Activated T-helper 2 cell treated with anti-CD3 and anti-CD28 coated beads, Interferon-gamma antibody, Interleukin-2, Interleukin-4, amounts not matched to agents 10 μg/mL and 5 μg/mL and 100 μg/mL, durations not matched to agents 14 hours and 24 hours and 36 hours (primary cell): ENCODE measurements around the gene PDE7B. TPM values are rescaled to one million over a fixed set of nuclear protein-coding genes. Genes with fewer than 3 reads are reported as not detected.
"Not testable (repeated sequence)": the region's sequence is repeated elsewhere in the genome, so short reads cannot be mapped to it uniquely, and the experiment has no call there.

Experiments
- DNase-seq: peaks from one replicate; pipeline ENCODE4 v3.0.0; 2021; ENCODE audit warnings: low spot score
- H3K27ac Mint-ChIP-seq: one replicate; pipeline ENCODE4 v1.8.0; 2021; ENCODE audit warnings: mixed read lengths
- H3K27me3 Mint-ChIP-seq: one replicate; pipeline ENCODE4 v1.8.0; 2021; ENCODE audit warnings: low read depth, mixed read lengths
- H3K36me3 Mint-ChIP-seq: one replicate; pipeline ENCODE4 v1.8.0; 2021; ENCODE audit warnings: low read depth, mixed read lengths
- H3K4me1 Mint-ChIP-seq: one replicate; pipeline ENCODE4 v1.8.0; 2021; ENCODE audit warnings: low read depth, mixed read lengths
- H3K4me3 Mint-ChIP-seq: one replicate; pipeline ENCODE4 v1.8.0; 2021; ENCODE audit warnings: low read depth, mild to moderate bottlenecking, moderate library complexity, mixed read lengths
- H3K9me3 Mint-ChIP-seq: one replicate; pipeline ENCODE4 v1.8.0; 2021; ENCODE audit warnings: mixed read lengths
- intact Hi-C: fragments of 100-400 bp; cut with micrococcal nuclease; formaldehyde crosslinking; loops from one replicate; pipeline ENCODE4 v1.15.1; 2023
- total RNA-seq: library from RNA; stranded (reverse); gene quantifications from 2 replicates; pipeline ENCODE4 v1.2.3, GENCODE V29; 2022

The PDE7B gene
- total RNA-seq, 1 donor from 2014 or later: 28.8 TPM

GRCh38 chr6:136134751-136135150 is 283.2 kb downstream of the PDE7B start:
- Mint-ChIP-seq H3K4me1 (peaks cover 3% of the 10 kb centered on the region), H3K9me3 (peaks cover 10% of the 10 kb centered on the region), H3K4me3 (no peak overlapping the region), H3K27ac (no peak overlapping the region), H3K27me3 (peaks cover 2% of the 10 kb centered on the region), H3K36me3 (peaks cover 33% of the 10 kb centered on the region)
- no peak for DNase-seq
- intact Hi-C loops: no loop called here

GRCh38 chr6:136136274-136136673 is 284.8 kb downstream of the PDE7B start:
- H3K4me3 Mint-ChIP-seq: no peak overlapping the region
- peaks cover 2% of the 10 kb centered on the region for H3K27me3 Mint-ChIP-seq
- intact Hi-C loops: no loop called here
- H3K9me3 Mint-ChIP-seq: peaks cover 4% of the 10 kb centered on the region
- no peak overlapping the region for H3K27ac Mint-ChIP-seq
- no peak for DNase-seq
- peaks cover 3% of the 10 kb centered on the region for H3K4me1 Mint-ChIP-seq
- peaks cover 24% of the 10 kb centered on the region for H3K36me3 Mint-ChIP-seq

- intact Hi-C loops: no loop called here
- peaks cover 12% of the 10 kb centered on the region for H3K9me3 Mint-ChIP-seq
- no peak overlapping the region for H3K4me3 Mint-ChIP-seq
- H3K27me3 Mint-ChIP-seq: peaks cover 2% of the 10 kb centered on the region
- H3K4me1 Mint-ChIP-seq: peaks cover 3% of the 10 kb centered on the region
- no peak for DNase-seq
- peaks cover 27% of the 10 kb centered on the region for H3K36me3 Mint-ChIP-seq
- no peak overlapping the region for H3K27ac Mint-ChIP-seq
These were observed 285.6 kb downstream of the PDE7B start for GRCh38 chr6:136137008-136137692.

- no peak for DNase-seq
- intact Hi-C loops: no loop called here
- Mint-ChIP-seq H3K9me3 (peaks cover 14% of the 10 kb centered on the region), H3K36me3 (peaks cover 31% of the 10 kb centered on the region), H3K27me3 (peaks cover 2% of the 10 kb centered on the region), H3K27ac (no peak overlapping the region), H3K4me3 (no peak overlapping the region), H3K4me1 (peaks cover 3% of the 10 kb centered on the region)
These were observed 286.4 kb downstream of the PDE7B start for GRCh38 chr6:136137739-136138402.

GRCh38 chr6:136139111-136139510 is 287.6 kb downstream of the PDE7B start:
- H3K27me3 Mint-ChIP-seq, H3K27ac Mint-ChIP-seq, DNase-seq, H3K4me1 Mint-ChIP-seq, intact Hi-C loops, H3K4me3 Mint-ChIP-seq: not testable (repeated sequence)
- peaks cover 14% of the 10 kb centered on the region for H3K9me3 Mint-ChIP-seq
- peaks cover 27% of the 10 kb centered on the region for H3K36me3 Mint-ChIP-seq

GRCh38 chr6:136144251-136145023 is 292.9 kb downstream of the PDE7B start:
- no peaks in the 10 kb centered on the region for H3K27me3 Mint-ChIP-seq
- H3K4me1 Mint-ChIP-seq: no peaks in the 10 kb centered on the region
- no peak for DNase-seq
- no peak overlapping the region for H3K27ac Mint-ChIP-seq
- no peak overlapping the region for H3K4me3 Mint-ChIP-seq
- H3K36me3 Mint-ChIP-seq: peaks cover 30% of the 10 kb centered on the region
- intact Hi-C loops: no loop called here
- peaks cover 10% of the 10 kb centered on the region for H3K9me3 Mint-ChIP-seq

GRCh38 chr6:136146130-136146529 is 294.6 kb downstream of the PDE7B start:
- intact Hi-C loops: no loop called here

GRCh38 chr6:136147342-136147741 is 295.8 kb downstream of the PDE7B start:
- Mint-ChIP-seq H3K27ac (no peak overlapping the region), H3K36me3 (peaks cover 37% of the 10 kb centered on the region), H3K9me3 (peaks cover under 1% of the 10 kb centered on the region), H3K4me1 (no peaks in the 10 kb centered on the region), H3K27me3 (no peaks in the 10 kb centered on the region), H3K4me3 (no peak overlapping the region)
- DNase-seq: no peak
- intact Hi-C loops: no loop called here

More at GRCh38 chr6:136146130-136146529, 294.6 kb downstream of the PDE7B start:
- H3K9me3 Mint-ChIP-seq: peaks cover 10% of the 10 kb centered on the region
- H3K27ac Mint-ChIP-seq: no peak overlapping the region
- H3K4me1 Mint-ChIP-seq: no peaks in the 10 kb centered on the region
- DNase-seq: no peak
- H3K27me3 Mint-ChIP-seq: no peaks in the 10 kb centered on the region
- peaks cover 44% of the 10 kb centered on the region for H3K36me3 Mint-ChIP-seq
- H3K4me3 Mint-ChIP-seq: no peak overlapping the region

GRCh38 chr6:136148051-136148450 is 296.6 kb downstream of the PDE7B start:
- Mint-ChIP-seq H3K27ac (no peak overlapping the region), H3K4me3 (no peak overlapping the region), H3K9me3 (no peaks in the 10 kb centered on the region), H3K27me3 (no peaks in the 10 kb centered on the region), H3K4me1 (no peaks in the 10 kb centered on the region), H3K36me3 (peaks cover 41% of the 10 kb centered on the region)
- DNase-seq: no peak
- intact Hi-C loops: no loop called here

GRCh38 chr6:136148523-136148922 is 297.0 kb downstream of the PDE7B start:
- Mint-ChIP-seq H3K4me3 (no peak overlapping the region), H3K9me3 (no peaks in the 10 kb centered on the region), H3K36me3 (peaks cover 46% of the 10 kb centered on the region), H3K27ac (no peak overlapping the region), H3K4me1 (no peaks in the 10 kb centered on the region), H3K27me3 (no peaks in the 10 kb centered on the region)
- no peak for DNase-seq
- intact Hi-C loops: no loop called here

GRCh38 chr6:136149311-136149710 is 297.8 kb downstream of the PDE7B start:
- H3K36me3 Mint-ChIP-seq: peaks cover 54% of the 10 kb centered on the region
- H3K27ac Mint-ChIP-seq: no peak overlapping the region
- no peak overlapping the region for H3K4me3 Mint-ChIP-seq
- no peaks in the 10 kb centered on the region for H3K27me3 Mint-ChIP-seq
- H3K9me3 Mint-ChIP-seq: no peaks in the 10 kb centered on the region
- no peaks in the 10 kb centered on the region for H3K4me1 Mint-ChIP-seq
- intact Hi-C loops: no loop called here
- DNase-seq: no peak

- Mint-ChIP-seq H3K27me3 (no peaks in the 10 kb centered on the region), H3K27ac (no peak overlapping the region), H3K4me1 (no peaks in the 10 kb centered on the region), H3K9me3 (no peaks in the 10 kb centered on the region), H3K36me3 (peaks cover 69% of the 10 kb centered on the region), H3K4me3 (no peak overlapping the region)
- no peak for DNase-seq
- intact Hi-C loops: no loop called here
These were observed 299.5 kb downstream of the PDE7B start for GRCh38 chr6:136150961-136151360.
